ENCODE results near the gene GTF2H2C_2.
"Not testable (repeated sequence)": the region's sequence is repeated elsewhere in the genome, so short reads cannot be mapped to it uniquely, and the experiment has no call there.

Gene GTF2H2C_2

GRCh38 chr5:70415117-70415516 is at the start of gene GTF2H2C_2:
TSS of gene GTF2H2C_2 (plus strand) at chr5:70415368.
- not testable (repeated sequence) for DNase-seq

- not testable (repeated sequence) for DNase-seq
Observed at GRCh38 chr5:70400984-70401686, 14.0 kb upstream of the GTF2H2C_2 start.

- not testable (repeated sequence) for DNase-seq
Observed at GRCh38 chr5:70421322-70421721, 6.2 kb downstream of the GTF2H2C_2 start.

GRCh38 chr5:70423215-70423614 is 8.0 kb downstream of the GTF2H2C_2 start:
- DNase-seq = not testable (repeated sequence)

- not testable (repeated sequence) for DNase-seq
Observed at GRCh38 chr5:70438518-70438917, 23.4 kb downstream of the GTF2H2C_2 start.

- DNase-seq = not testable (repeated sequence)
Observed at GRCh38 chr5:70449565-70449964, 34.4 kb downstream of the GTF2H2C_2 start.

- not testable (repeated sequence) for DNase-seq
Observed at GRCh38 chr5:70451249-70451984, 36.2 kb downstream of the GTF2H2C_2 start.

- not testable (repeated sequence) for DNase-seq
Observed at GRCh38 chr5:70457093-70457492, 41.9 kb downstream of the GTF2H2C_2 start.

GRCh38 chr5:70459188-70459587 is 44.0 kb downstream of the GTF2H2C_2 start:
- DNase-seq = not testable (repeated sequence)

GRCh38 chr5:70461984-70462383 is 46.8 kb downstream of the GTF2H2C_2 start:
- not testable (repeated sequence) for DNase-seq

GRCh38 chr5:70464019-70464637 is 49.0 kb downstream of the GTF2H2C_2 start:
- DNase-seq = not testable (repeated sequence)

- not testable (repeated sequence) for DNase-seq
Observed at GRCh38 chr5:70469926-70470509, 54.9 kb downstream of the GTF2H2C_2 start.
